T-helper 2 cell treated with Interferon-gamma antibody and Interleukin-4, amounts not matched to agents 100 ng/mL and 5 ng/mL, for 36 hours (primary cell): ENCODE results near the gene ETNK1. TPM values are rescaled to one million over a fixed set of nuclear protein-coding genes. Genes with fewer than 3 reads are reported as not detected.
"Not testable (repeated sequence)": the region's sequence is repeated elsewhere in the genome, so short reads cannot be mapped to it uniquely, and the experiment has no call there.

Experiments used
- intact Hi-C: fragments of 100-400 bp; cut with micrococcal nuclease; formaldehyde crosslinking; loops from one replicate; pipeline ENCODE4 v1.15.1; 2023
- total RNA-seq: library from RNA; stranded (reverse); gene quantifications from 2 replicates; pipeline ENCODE4 v1.2.3, GENCODE V29; 2022

Gene ETNK1
- 87.1 TPM in 2 replicates for total RNA-seq

GRCh38 chr12:22624870-22625761, at the start of gene ETNK1:
ETNK1 (plus strand) TSS chr12:22625171; CDS start chr12:22625431, 260 bp downstream.
- intact Hi-C loops: loop anchor here (1.0 to 5.0 kb wide), 3 partner anchors 62 to 968 kb away; partner anchors contain the start of genes C2CD5 and LDHB

- intact Hi-C loops: no loop called here
Measured at GRCh38 chr12:22576065-22576464, 48.9 kb upstream of the ETNK1 start.

- intact Hi-C loops: no loop called here
Measured at GRCh38 chr12:22576473-22576872, 48.5 kb upstream of the ETNK1 start.

- intact Hi-C loops: no loop called here
Measured at GRCh38 chr12:22577667-22578066, 47.3 kb upstream of the ETNK1 start.

GRCh38 chr12:22578328-22578727, 46.6 kb upstream of the ETNK1 start:
- intact Hi-C loops: no loop called here

- intact Hi-C loops: no loop called here
Measured at GRCh38 chr12:22588817-22589216, 36.2 kb upstream of the ETNK1 start.

- intact Hi-C loops: no loop called here
Measured at GRCh38 chr12:22593864-22594263, 31.1 kb upstream of the ETNK1 start.

GRCh38 chr12:22597539-22597938, 27.4 kb upstream of the ETNK1 start:
- intact Hi-C loops: not testable (repeated sequence)

- intact Hi-C loops: no loop called here
Measured at GRCh38 chr12:22598141-22598762, 26.7 kb upstream of the ETNK1 start.

GRCh38 chr12:22598763-22599161, 26.2 kb upstream of the ETNK1 start:
- intact Hi-C loops: no loop called here

- intact Hi-C loops: no loop called here
Measured at GRCh38 chr12:22600181-22600580, 24.8 kb upstream of the ETNK1 start.

- intact Hi-C loops: no loop called here
Measured at GRCh38 chr12:22609501-22609900, 15.5 kb upstream of the ETNK1 start.

GRCh38 chr12:22610131-22610530, 14.8 kb upstream of the ETNK1 start:
- intact Hi-C loops: no loop called here

- intact Hi-C loops: not testable (repeated sequence)
Measured at GRCh38 chr12:22612822-22613221, 12.1 kb upstream of the ETNK1 start.

- intact Hi-C loops: no loop called here
Measured at GRCh38 chr12:22615963-22616501, 8.9 kb upstream of the ETNK1 start.

GRCh38 chr12:22617630-22618029, 7.3 kb upstream of the ETNK1 start:
- intact Hi-C loops: no loop called here

GRCh38 chr12:22624548-22624869, 462 bp upstream of the ETNK1 start:
- intact Hi-C loops: loop anchor here (2.0 kb wide), 1 partner anchor 62 kb away; no protein-coding TSS in a partner anchor

- intact Hi-C loops: loop anchor here (1.0 to 5.0 kb wide), 4 partner anchors 61 to 969 kb away; partner anchors contain the start of genes C2CD5, CMAS and LDHB
Measured at GRCh38 chr12:22625762-22626294, 857 bp downstream of the ETNK1 start.

GRCh38 chr12:22626406-22626805, 1.4 kb downstream of the ETNK1 start:
- intact Hi-C loops: loop anchor here (2.0 to 5.0 kb wide), 2 partner anchors 580 to 969 kb away; partner anchors contain the start of genes CMAS and LDHB

GRCh38 chr12:22627371-22627770, 2.4 kb downstream of the ETNK1 start:
- intact Hi-C loops: loop anchor here (2.0 to 5.0 kb wide), 2 partner anchors 581 to 970 kb away; partner anchors contain the start of genes CMAS and LDHB

- intact Hi-C loops: loop anchor here (5.0 kb wide), 1 partner anchor 971 kb away; the partner anchor contains the start of gene LDHB
Measured at GRCh38 chr12:22628228-22628627, 3.3 kb downstream of the ETNK1 start.
